ENCODE measurements around the gene C19orf73.
"Not testable (repeated sequence)": the region's sequence is repeated elsewhere in the genome, so short reads cannot be mapped to it uniquely, and the experiment has no call there.

C19orf73 gene

GRCh38 chr19:49084206-49085019, 34.5 kb downstream of the C19orf73 start:
- TF ChIP-seq CTCF (IDR thresholded peaks at IDR 0.05; ENCODE audit: borderline replicate concordance, insufficient read depth, low read depth, low read length) = no peak
- H3K4me3 ChIP-seq (ENCODE audit: low read depth, low read length) = peak overlapping the region; percentile 100

- TF ChIP-seq CTCF (IDR thresholded peaks at IDR 0.05; ENCODE audit: borderline replicate concordance, insufficient read depth, low read depth, low read length) = no peak
Measured at GRCh38 chr19:49081273-49081672, 37.7 kb downstream of the C19orf73 start.

GRCh38 chr19:49080392-49080791, 38.6 kb downstream of the C19orf73 start:
- no peak overlapping the region for H3K4me3 ChIP-seq (ENCODE audit: low read depth, low read length)
- TF ChIP-seq CTCF (IDR thresholded peaks at IDR 0.05; ENCODE audit: borderline replicate concordance, insufficient read depth, low read depth, low read length) = no peak

More at GRCh38 chr19:49081273-49081672, 37.7 kb downstream of the C19orf73 start:
- H3K4me3 ChIP-seq (ENCODE audit: low read depth, low read length) = no peak overlapping the region

GRCh38 chr19:49074869-49075268, 44.1 kb downstream of the C19orf73 start:
- not testable (repeated sequence) for H3K4me3 ChIP-seq (ENCODE audit: low read depth, low read length)
- peak; percentile 54 for TF ChIP-seq CTCF (IDR thresholded peaks at IDR 0.05; ENCODE audit: borderline replicate concordance, insufficient read depth, low read depth, low read length)

- H3K4me3 ChIP-seq (ENCODE audit: low read depth, low read length) = no peak overlapping the region
Measured at GRCh38 chr19:49073514-49074378, 45.2 kb downstream of the C19orf73 start.

GRCh38 chr19:49071860-49072547, 46.9 kb downstream of the C19orf73 start:
- no peak overlapping the region for H3K4me3 ChIP-seq (ENCODE audit: low read depth, low read length)
- no peak for TF ChIP-seq CTCF (IDR thresholded peaks at IDR 0.05; ENCODE audit: borderline replicate concordance, insufficient read depth, low read depth, low read length)

More at GRCh38 chr19:49073514-49074378, 45.2 kb downstream of the C19orf73 start:
- TF ChIP-seq CTCF (IDR thresholded peaks at IDR 0.05; ENCODE audit: borderline replicate concordance, insufficient read depth, low read depth, low read length) = peak; percentile 32
